Kidney epithelial cell (primary cell): ENCODE data around the gene CAPN7. TPM values are rescaled to one million over a fixed set of nuclear protein-coding genes. Genes with fewer than 3 reads are reported as not detected.

Source experiments
- DNase-seq: peaks from one replicate; pipeline ENCODE4 v3.0.0-alpha.2; 2010; ENCODE audit warnings: low read depth
- H3K27me3 ChIP-seq: 2 replicates; pipeline ENCODE4 v1.6.0; 2011; ENCODE audit warnings: low read length; ENCODE audit not compliant: control insufficient read depth, insufficient read depth
- H3K36me3 ChIP-seq: 2 replicates; pipeline ENCODE4 v1.5.1; 2011; ENCODE audit warnings: low read length; ENCODE audit not compliant: control insufficient read depth, insufficient read depth
- H3K4me3 ChIP-seq: 2 replicates; pipeline ENCODE4 v1.5.1; 2011; ENCODE audit warnings: low read depth, mild to moderate bottlenecking, control low read depth, low read length
- total RNA-seq: library from RNA; depleted of rRNA; stranded (reverse); fragments of >200 nt; gene quantifications from 2 replicates; pipeline ENCODE4 v1.2.3, GENCODE V29; 2015
- TF ChIP-seq, protein P1 (sequence below): IDR thresholded peaks from 2 replicates; pipeline ENCODE4 v1.5.1; 2011; ENCODE audit warnings: mild to moderate bottlenecking, moderate library complexity, low read length, control low read depth, inconsistent platforms; ENCODE audit not compliant: insufficient read depth, poor library complexity, severe bottlenecking

Gene CAPN7
- total RNA-seq, 1 donor from 2014 or later = 15.8 TPM

DNA sequence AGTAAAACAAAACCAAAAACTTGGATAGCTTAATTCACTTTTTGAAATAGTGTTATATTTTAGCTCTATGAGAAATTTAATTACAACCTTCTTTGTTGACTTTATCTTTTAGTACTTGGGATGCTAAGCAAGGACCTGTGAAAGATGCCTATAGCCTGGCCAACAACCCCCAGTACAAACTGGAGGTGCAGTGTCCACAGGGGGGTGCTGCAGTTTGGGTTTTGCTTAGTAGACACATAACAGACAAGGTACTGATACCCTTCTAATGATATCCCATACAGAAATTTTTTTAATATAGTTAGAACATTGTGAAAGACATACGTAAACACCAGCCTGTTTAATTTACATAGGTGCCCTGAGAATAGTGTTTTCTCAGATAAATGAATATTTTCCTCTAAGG, 35.3 kb downstream of the CAPN7 start:
- TF ChIP-seq, protein P1, sequence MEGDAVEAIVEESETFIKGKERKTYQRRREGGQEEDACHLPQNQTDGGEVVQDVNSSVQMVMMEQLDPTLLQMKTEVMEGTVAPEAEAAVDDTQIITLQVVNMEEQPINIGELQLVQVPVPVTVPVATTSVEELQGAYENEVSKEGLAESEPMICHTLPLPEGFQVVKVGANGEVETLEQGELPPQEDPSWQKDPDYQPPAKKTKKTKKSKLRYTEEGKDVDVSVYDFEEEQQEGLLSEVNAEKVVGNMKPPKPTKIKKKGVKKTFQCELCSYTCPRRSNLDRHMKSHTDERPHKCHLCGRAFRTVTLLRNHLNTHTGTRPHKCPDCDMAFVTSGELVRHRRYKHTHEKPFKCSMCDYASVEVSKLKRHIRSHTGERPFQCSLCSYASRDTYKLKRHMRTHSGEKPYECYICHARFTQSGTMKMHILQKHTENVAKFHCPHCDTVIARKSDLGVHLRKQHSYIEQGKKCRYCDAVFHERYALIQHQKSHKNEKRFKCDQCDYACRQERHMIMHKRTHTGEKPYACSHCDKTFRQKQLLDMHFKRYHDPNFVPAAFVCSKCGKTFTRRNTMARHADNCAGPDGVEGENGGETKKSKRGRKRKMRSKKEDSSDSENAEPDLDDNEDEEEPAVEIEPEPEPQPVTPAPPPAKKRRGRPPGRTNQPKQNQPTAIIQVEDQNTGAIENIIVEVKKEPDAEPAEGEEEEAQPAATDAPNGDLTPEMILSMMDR = peak; percentile 24
- H3K27me3 ChIP-seq = no peaks in the 10 kb centered on the region
- no peak overlapping the region for H3K4me3 ChIP-seq
- no peak for DNase-seq
- peaks cover 2% of the 10 kb centered on the region for H3K36me3 ChIP-seq

- Histone ChIP-seq H3K27me3 (no peaks in the 10 kb centered on the region), H3K36me3 (peaks cover 2% of the 10 kb centered on the region), H3K4me3 (no peak overlapping the region)
- DNase-seq = no peak
- TF ChIP-seq, protein P1 = no peak
Measured at GRCh38 chr3:15243822-15244482, 37.9 kb downstream of the CAPN7 start.

GRCh38 chr3:15246186-15246585, 40.1 kb downstream of the CAPN7 start:
- H3K4me3 ChIP-seq = no peak overlapping the region
- DNase-seq = no peak
- H3K36me3 ChIP-seq = peaks cover 2% of the 10 kb centered on the region
- TF ChIP-seq, protein P1 = no peak
- H3K27me3 ChIP-seq = no peaks in the 10 kb centered on the region

GRCh38 chr3:15253023-15253697, 47.1 kb downstream of the CAPN7 start:
- H3K4me3 ChIP-seq = no peak overlapping the region
- DNase-seq = no peak
- TF ChIP-seq, protein P1 = no peak
- H3K36me3 ChIP-seq = no peaks in the 10 kb centered on the region
- no peaks in the 10 kb centered on the region for H3K27me3 ChIP-seq

DNA sequence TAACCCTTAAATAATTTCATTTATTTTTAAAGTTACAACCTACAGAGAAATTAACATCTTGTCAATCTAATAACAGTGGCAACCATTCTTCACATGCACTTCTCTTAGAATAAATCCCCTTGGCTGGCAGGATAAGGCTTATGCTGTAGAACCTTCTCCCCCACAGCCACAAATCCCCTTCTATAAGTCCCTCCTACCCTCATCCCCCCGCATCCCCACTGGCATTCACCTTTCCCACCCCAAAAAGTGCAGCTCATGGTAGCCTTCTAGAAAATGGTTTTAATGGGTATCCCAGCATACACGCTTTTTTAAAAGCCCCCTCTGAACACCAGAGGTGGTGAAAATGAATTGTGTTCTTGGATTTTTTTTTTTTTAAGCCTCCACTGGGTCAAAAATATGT, 49.2 kb downstream of the CAPN7 start:
- no peak for DNase-seq
- H3K27me3 ChIP-seq = no peaks in the 10 kb centered on the region
- H3K4me3 ChIP-seq = no peak overlapping the region
- TF ChIP-seq, protein P1 = no peak
- H3K36me3 ChIP-seq = peaks cover 1% of the 10 kb centered on the region
